DMS53 treated with DMSO at 0.1 percent for 48 hours (cell line): ENCODE data around the gene BPIFB2.

ENCODE experiments used
- DNase-seq: peaks from one replicate; lab custom pipeline; 2025; ENCODE audit not compliant: unreplicated experiment; lab: John Stamatoyannopoulos, UW

The BPIFB2 gene

DNA sequence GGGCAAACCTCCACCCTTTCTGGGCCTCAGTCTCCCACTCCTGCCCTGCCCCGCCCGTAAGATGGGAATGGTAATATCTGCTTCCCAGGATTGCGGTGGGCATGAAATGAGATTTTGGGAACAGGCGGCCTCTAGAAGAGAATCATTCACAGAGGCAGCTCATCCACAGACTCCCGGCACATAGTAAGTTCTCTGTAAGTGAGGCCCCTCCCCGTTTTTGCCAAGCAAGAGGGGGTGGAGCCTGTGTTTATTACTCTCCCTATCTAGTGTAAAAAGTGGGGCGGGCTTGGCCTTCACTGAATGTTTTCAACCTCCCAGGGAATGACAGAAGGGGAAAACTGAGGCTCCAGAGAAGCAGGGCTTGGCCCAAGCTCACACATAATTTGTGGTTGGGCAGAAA, 23.3 kb upstream of the BPIFB2 start:
- no peak for DNase-seq

DNA sequence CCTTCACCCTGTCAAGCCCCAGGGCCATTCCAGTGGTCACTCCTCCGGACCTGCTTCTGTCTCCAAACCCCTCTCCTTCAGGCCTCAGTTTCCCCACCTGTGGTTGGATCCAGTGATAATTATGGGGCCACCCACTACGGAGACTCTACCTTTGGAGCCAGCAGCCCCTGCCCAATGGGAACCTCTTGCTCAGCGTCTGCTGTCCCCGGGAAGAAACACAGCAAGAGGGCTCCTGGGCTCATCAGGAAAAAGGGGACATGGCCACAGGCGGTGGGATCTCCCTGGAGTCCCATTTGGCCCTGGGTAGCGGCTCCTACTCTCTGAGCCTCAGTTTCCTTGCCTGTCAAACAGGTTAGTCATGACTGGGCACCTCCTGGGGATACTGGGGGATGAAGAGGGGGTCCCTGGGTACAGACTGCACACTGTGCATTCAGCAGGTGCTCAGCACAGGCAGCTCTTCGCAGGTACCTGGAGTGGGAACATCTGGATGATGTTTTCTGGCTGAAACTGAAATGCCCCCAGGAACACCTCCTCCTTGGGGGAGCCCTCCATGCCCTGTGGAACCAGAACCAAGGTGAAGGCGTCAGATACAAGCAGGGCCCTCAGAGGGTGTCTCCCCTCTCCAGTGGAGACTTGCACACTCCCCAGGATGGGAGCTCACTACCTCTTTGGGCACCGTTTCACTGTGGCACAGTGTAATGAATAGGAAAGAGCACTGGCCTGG, 22.7 kb upstream of the BPIFB2 start:
- no peak for DNase-seq

DNA sequence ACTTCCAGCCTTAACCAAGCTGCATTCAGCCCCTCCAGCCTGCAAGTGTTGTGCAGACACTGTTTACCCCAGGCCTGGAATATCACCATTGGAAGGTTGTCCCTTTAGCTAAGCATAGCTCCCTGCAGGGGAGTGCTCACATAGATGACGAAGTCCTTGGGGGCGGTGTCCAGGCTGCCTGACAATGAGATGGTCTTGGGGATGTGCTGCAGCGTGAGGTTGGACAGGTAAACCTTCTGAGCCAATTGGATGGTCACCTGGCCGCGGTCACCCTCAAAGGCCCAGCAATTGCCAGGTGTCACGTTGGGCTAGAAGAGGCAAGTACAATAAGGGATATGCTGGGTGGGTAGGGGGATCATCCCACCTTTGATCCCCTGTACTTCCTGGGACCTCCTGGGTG, 21.9 kb upstream of the BPIFB2 start:
- DNase-seq = no peak

DNA sequence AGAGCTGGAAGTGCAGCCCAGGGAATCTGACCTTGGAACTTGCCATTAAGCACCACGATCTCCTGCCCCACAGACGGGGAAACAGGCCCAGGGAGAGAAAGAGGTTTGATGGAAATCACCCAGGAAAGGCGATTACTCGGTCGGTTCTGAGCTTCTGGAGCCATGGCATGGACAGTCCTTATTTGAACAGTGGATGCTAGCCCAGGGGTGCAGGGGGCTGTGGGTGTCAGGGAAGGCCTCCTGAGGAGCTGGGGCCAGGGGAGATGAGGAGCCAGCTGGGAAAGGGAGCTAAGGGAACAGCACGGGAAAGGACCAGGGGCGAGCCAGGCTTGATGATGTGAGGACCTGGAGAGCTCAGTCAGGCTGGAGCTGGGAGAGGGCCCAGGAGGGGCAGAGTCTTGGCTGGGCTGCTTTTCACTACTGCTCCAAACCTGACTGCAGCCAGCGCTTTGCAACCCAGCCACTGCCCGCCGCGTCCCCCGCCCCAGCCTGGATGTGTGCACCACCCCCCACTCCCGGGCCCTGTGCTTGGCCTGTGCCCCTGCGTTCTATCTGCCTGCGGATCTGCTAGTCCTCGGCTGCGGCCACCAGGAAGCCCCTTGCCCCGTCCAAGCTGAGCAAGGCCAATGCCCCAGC, 21.1 kb upstream of the BPIFB2 start:
- no peak for DNase-seq

DNA sequence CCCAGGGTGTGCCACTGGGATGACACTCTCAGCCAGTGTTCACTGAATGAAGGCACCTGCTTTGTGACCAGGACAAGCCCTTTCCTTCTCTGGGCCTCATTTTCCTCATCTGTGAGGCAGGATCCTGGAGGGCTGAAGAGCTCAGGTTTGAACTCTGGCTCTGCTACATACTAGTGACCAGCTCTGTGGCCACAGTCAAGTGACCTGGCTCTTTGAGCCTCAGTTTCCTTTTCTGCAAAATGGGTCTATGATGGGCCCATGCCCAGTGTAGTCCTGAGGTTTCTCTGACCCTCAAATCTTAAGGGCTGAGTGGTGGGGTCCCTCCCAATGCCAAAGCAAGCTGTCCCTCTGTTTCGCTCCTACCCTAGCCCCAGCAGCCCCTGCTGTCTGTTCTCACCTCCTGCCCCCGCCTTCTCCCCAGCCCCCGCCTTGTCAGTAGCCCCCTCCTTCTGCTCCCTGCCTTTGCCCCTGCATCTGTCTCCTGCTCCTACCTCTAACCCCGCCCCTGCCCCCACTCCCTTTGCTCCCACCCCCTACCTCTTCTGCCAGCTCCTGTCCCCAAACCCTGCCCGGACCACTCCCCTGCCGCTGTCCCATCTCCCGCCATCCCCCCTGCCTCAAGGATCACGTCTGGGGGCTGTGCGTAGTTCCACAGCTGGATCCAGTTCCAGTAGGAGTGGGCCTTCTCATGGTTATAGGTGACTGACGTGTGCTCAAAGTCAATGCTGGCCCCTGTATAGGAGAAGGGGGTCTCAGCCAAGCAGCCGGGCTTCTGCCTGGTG, 20.3 kb upstream of the BPIFB2 start:
- no peak for DNase-seq

DNA sequence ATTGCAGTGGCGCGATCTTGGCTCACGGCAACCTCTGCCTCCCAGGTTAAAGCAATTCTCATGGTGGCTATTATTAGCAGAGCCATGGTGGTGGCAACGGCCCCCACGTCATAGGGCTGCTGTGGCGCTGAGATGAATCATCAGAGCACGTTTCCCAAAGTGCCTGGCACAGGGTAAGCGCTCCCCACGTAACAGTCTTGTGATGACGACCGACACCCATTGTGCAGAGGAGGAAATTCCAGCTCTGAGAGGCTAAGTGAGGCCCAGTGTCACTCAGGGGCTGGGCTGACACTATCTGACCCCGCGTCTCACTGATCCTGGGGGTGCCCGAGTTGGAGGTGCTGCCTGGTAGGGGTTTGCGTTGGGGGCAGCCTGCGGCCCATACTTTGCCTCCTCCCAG, 19.5 kb upstream of the BPIFB2 start:
- DNase-seq = no peak

DNA sequence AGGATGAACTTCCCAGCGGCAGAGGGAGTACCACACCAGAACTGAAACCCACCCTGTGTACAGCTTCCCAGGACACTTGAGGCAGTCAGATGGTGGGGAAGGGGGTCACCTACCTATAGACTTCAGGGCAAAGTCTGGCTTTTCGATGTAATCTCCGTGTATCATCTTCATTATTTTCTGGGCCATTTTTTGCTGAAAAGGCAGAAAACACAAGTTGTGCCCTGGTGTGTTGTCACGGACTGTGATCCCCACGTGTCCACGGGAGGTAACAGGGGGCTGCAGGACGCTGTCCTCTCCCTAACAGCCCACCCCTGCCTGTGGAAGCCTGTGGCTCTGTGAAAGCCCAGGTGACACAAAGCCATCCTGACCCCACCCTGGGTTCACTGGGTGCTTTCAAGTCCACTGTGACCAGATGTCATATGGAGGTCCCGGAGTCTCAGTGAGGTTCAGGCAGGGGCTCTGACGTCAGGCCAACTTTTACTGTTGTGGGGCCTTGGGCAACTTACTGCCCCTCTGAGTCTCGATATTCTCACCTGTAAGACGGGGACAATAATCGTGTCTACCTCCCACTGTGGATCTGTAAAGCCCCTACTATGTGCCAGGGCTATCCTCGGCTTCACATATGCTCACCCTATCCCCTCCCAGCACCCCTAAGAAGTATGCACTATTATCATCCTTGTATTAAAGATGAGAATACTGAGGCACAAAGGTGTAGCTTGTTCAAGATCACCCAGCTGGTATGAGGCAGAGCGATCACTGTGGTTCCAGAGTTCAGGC, 17.8 kb upstream of the BPIFB2 start:
- no peak for DNase-seq

DNA sequence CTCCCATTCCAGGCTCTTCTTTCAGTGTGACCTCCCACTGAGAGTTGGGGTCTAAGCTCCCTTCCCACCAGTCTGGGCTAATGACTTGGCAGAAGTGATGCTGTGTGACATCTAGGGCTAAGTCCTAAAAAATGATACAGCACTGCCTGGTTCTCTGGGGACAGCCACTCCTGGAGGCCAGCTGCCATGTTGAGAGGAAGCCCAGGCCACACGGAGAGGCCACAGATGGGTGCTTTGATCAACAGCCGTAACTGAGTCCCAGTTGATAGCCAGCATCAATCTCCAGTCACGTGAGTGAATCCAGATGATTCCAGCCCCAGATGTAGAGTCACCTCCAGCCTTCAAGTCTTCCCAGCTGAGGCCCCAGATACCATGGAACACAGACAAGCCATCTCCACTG, 17.1 kb upstream of the BPIFB2 start:
- DNase-seq = no peak

DNA sequence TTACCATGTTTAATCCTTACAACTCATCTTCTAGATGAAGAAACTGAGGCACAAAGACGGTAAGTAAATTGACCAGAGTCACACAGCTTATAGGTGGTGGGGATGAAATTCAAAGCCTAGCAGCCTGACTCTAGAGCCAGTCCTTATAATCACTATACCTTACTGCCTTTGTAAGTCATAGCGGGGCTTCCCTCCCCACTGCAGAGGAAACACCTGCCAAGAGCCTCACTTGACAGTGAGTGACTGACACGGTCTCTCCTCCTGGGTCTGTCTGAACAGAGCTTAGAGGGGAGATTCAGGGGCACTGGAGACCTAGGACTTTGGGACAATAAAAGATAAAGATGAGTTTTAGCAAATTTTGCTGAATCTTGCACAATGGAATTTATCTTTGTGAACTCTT, 16.1 kb upstream of the BPIFB2 start:
- no peak for DNase-seq

DNA sequence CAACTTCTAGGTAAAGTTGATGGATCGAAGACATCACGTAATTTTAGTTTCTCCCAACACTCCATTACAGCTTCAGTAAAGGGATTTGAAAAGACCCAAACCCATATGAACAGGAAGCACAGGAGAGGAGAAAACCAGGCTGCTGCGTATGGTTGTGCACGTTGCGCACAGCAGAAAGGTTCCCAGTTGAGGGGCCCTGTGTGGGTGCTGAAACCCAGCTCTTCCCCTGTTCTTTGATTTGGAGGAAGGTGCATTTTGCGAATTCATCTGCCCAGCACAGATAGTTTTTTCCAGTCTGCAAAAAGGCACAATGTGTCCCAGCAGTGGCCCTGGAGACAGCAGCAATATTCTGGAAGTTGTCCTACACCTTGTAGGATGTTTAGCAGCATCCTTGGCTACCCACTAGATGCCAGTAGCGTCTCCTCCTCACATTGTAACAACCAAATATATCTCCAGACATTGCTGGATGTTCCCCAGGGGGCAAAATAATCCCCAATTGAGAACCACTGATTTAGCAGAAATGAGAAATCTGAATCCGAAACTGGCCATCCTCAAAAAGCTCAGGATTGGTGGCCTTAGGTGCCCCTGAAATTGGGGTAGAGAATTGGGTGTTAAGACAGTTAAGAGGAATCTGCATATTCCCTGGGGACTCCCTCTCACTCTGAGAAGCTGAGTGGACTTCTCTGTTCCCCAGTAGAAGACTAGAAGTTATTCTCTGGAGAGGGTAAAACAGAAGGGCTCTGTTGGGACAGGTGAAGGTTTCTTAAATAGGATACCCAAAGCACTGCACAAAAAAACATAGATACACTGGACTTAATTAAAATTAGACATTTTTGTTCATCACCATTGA, 15.5 kb upstream of the BPIFB2 start:
- DNase-seq = no peak

DNA sequence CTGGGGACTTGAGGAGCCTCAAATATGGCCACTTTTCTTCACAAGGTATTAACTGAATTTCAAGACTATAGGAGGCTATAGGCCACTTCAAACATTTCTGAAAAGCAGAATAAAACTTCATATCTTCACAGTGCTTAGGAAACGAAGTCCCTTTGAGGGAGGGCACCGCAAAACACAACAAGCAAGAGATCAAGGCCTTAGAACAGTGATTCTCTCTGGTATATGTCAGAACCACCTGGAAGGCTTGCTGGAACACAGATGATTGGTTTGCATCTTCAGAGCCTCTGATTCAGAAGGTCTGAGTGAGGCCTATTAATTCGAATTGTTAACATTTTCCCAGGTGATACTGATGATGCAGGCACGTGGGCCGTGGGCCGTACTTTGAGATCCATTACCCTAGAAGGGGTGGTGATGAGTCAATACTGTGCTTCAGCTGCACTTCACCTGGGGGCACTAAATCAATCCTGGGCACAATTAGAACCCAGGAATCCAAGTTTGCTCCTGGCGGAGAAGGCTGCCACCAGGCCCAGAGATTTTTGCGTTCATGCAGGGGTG, 13.9 kb upstream of the BPIFB2 start:
- no peak for DNase-seq

DNA sequence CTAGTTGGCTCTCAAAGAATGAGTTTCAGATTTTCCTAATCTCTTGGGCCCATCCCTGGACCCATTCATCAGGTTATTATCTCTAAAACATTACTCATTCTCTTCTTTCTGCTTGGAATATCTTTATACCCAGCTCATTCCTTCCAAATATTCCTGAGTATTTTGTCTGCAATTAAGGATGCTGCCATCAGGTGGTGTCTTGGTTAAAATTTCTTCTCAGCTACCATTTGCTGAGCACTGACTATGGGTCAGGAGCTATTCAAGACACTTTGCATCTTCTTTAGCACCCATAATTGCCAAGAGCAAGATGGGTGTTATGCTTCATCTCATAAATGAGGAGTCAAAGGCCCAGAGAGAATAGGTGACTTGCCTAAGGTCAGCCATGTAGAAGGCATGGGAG, 11.7 kb upstream of the BPIFB2 start:
- no peak for DNase-seq

DNA sequence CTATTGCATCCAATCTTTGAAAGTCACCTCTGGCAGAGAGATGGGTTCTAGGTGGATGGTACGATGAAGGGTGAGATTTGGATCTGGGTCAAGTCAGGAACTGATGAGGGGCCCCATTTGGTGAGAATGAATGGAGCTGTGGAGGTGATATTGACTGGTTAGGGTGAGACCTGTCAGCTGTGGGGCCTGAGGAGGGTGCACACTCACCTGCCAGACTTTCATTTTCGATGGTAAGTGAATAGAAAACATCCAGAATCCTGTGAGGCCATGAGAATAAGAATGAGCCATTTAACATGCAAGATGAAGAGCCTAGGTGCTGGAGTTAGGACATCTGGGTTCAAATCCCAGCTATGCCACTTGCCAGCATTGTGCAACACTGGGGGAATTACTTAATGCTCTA, 10.1 kb upstream of the BPIFB2 start:
- DNase-seq = no peak

DNA sequence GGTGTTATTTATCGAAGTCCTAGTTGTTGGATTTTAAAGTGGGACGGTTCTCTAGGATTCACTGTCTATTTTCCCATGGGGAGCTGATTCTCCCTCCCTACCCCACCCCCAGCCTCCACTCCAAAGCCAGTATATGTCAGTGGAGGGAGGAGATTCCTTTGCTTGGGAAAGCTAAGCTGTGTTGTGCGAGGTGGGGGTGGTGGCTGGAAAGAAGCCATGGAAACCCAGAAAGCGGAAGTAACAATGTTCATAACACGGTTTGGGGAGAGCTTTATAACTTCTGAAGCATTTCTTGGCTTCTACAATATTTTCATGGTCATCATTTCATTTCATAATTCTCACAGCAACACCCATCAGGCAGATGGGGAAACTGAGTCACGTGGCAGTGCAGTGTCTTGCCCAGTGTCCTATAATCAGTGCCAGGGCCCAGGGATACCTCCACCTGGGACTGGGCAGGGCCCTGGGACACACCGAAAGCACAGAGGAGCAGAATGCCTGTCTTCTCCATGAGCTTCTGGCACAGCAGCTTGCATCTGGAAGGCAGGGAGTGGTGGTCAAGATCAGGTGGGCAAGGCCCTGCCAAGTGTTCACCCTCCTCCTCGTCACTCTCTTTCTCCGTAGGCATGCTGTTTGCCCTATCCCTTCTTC, 7.8 kb upstream of the BPIFB2 start:
- DNase-seq = no peak

DNA sequence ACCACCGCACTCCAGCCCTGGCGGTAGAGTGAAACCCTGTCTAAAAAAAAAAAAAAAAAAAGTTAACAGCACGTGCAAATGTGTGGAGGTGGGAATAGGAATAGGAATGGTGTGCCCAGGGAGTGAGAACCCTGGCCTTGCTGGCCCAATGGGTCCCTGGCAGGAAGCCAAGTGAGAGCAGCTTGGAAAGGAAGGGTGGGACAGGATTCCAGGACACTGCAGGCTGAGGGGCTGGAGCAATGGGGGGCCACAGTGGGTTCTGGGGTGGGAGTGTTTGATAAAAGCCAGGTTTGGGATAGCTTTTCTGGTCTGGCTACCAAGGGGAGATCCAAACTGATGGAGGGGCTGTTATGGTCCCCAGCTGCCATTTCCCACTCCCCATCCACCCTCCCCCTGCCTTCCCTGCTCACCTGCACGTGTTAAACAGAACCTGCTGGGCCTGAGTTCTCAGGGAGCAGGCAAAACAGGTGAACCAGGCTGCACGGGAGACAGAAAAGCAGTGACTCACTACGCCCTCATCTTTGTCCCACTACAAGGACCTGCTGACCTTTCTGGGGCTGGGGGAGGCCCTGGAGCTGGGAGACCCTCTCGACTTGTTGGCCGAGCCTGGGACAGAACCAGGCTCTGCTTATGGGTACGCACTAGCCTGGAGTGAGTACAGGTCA, 6.6 kb upstream of the BPIFB2 start:
- no peak for DNase-seq

DNA sequence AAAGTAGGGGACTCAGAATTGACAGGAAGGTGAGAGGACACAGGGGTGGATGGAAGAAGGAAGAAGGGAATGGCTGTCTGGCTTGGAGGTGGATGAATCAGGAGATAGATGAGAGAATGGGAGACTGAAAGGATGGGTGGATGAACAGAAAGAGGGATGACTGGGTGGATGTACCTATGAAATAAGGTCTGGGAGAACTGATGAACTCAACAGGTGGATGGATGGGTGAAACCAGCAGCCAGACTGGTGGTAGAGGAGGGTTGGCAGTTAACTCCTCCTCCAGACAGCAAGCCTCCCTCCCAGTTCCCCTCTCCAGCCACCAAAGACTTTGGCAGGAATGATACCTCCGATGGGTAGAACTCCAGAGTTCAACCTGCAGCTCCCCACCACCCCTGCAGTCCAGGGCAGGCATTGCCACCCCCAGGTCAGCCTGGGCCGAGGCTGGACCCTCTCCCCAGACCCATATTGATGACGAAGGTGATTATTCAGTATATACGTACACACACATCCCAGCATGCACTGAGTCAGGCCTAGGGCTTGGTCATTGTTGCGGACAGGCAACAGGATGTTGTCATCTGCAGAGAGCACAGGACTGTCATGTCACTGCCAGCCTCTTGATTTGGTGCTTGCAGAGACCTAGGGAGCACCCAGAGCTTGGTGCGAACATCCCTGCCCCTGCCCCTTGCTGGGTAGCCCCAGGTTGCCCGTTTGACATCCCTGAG, 5.3 kb upstream of the BPIFB2 start:
- no peak for DNase-seq

DNA sequence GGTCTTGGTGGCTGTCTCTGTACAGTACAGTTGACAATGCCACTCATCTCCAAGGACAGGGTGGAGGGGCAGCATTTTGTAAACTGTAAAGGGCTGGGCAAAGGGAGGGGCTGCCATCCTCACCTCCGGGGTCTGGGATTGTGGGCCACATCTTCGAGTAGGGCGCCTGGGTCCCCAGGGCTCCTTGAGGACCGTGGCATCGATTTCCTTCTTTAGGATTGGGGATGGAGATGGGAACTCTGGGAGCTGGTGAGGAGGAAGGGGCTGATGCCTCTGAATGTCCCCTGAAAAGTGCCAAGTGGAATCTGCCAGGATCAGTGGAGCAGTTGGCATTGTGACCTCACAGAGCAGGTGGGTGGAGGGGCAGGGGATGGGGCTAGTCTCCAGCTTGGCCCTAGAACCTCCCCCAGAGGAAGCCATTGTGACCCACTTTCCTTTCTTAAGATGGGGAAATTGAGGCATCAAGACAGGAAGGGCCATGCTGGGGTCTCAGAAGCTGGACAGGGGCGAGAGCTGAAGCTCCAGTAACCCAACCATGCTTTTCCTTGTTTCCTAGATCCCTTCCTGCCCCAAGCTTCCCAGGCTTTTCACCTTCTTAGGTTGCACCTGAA, 3.3 kb upstream of the BPIFB2 start, which contains the start of gene SUN5:
SUN5 (minus strand) TSS at position 293 of the 611 bp plus-strand sequence; CDS start at position 200, 93 bp downstream.
- no peak for DNase-seq

DNA sequence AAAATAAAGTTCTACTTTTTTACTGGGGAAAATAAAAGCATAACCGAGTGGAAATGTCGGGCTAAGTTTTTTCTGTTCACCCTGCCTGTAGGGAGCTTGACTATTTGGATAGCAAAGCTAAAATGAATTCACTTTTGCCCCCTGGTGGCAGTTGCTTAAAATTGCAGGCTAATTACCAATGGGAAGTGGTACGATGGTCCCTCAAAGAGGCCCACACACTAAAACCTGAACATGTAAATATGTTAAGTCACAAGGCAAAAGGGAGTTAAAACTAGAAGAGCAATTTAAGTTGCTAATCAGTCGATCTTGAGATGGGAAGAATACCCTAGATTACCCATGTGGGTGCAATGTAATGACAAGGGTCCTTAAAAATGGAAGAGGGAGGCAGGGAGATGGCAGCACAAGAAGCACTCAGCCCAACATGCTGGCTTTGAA, 2.4 kb upstream of the BPIFB2 start:
- DNase-seq = no peak
